Measurements from ENCODE around the gene PNPLA7. TPM values are rescaled to one million over a fixed set of nuclear protein-coding genes. Genes with fewer than 3 reads are reported as not detected.

PNPLA7 gene
- total RNA-seq, 1 experiment from 2014 or later: 3.9 TPM

DNA sequence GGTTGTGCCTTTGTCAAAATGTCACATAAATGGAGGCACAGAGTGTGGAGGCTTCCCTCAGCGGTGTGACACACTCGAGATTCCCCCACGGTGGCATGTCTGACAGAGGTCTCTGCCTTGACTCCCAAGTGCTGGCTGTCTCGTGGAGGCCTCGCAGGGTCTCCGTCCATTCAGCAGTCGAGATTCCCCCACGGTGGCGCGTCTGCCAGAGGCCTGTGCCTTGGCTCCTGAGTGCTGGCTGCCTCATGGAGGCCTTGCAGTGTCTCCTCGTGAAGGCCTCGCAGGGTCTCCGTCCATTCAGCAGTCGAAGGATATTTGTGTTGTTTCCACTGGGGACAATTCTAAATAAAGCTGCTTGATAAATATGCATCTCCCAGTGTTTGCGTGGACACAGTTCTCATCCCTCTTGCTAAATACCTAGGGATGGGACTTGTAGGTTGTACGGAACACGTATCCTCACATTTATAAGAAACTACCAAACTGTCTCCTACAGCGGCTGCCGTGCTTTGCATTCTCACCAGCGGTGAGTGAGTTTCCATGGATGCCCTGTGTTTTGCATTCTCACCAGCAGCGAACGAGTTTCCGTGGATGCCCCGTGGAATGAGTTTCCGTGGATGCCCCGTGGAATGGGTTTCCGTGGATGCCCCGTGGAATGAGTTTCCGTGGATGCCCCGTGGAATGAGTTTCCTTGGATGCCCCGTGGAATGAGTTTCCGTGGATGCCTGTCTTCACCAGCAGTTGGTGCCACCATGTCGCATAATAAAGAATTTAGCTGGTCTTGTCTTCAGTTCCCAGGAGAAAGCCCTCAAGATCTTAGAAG is 25.8 kb downstream of the PNPLA7 start:
- CTCF ChIA-PET: interaction anchor here (0.8 kb wide), 1 partner anchor 12 kb away, joined by 6 read pairs; no protein-coding TSS in a partner anchor
- intact Hi-C loops (cut with micrococcal nuclease; ENCODE audit: unreplicated experiment): no loop called here

DNA sequence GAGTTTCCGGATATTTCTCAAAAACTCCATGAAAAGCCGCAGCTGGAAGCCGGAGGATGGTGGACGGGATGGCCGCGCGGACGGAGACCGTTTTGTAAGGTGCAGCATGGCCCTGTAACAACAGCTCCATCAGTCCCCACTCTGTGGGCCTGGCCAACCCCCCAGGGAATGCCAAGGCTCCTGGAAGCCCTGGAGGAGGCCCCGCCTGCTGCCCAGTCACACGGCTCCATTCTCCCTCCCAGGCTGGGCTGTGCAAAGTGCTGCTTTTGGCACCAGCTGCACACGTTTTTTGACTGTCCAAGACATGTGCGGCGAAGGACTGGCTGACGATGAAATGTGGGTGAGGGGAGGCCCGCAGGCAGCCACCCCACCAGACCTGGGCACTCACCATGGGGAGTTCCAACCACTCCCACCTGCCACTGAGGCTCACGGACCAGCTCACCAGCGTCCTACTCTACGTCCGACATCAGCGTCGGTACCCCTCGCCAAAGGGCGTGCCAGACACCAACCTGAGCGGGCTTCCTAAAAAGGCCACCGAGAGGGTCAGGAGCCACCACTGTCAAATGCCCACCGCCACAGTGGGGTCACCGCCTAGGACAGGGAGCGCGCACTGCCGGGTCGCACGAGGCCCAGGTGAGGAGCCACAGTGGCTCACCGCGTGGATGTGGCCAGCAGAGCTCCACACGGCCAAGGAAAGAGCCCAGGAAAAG is 27.3 kb downstream of the PNPLA7 start:
- in situ Hi-C loops (cut with HindIII; ENCODE audit: low pct_unique_long_range_greater_than_20kb, low sequenced_read_pairs): no loop called here
- no peak overlapping the region for H3K27ac ChIP-seq (ENCODE audit: low read length)
- no peaks in the 10 kb centered on the region for H3K27me3 ChIP-seq (ENCODE audit: control insufficient read depth, insufficient read depth, low read length)
- H3K4me3 ChIP-seq (ENCODE audit: low read depth in 2 of 2, low read length in 2 of 2): no peak overlapping the region
- TF ChIP-seq, protein P1, sequence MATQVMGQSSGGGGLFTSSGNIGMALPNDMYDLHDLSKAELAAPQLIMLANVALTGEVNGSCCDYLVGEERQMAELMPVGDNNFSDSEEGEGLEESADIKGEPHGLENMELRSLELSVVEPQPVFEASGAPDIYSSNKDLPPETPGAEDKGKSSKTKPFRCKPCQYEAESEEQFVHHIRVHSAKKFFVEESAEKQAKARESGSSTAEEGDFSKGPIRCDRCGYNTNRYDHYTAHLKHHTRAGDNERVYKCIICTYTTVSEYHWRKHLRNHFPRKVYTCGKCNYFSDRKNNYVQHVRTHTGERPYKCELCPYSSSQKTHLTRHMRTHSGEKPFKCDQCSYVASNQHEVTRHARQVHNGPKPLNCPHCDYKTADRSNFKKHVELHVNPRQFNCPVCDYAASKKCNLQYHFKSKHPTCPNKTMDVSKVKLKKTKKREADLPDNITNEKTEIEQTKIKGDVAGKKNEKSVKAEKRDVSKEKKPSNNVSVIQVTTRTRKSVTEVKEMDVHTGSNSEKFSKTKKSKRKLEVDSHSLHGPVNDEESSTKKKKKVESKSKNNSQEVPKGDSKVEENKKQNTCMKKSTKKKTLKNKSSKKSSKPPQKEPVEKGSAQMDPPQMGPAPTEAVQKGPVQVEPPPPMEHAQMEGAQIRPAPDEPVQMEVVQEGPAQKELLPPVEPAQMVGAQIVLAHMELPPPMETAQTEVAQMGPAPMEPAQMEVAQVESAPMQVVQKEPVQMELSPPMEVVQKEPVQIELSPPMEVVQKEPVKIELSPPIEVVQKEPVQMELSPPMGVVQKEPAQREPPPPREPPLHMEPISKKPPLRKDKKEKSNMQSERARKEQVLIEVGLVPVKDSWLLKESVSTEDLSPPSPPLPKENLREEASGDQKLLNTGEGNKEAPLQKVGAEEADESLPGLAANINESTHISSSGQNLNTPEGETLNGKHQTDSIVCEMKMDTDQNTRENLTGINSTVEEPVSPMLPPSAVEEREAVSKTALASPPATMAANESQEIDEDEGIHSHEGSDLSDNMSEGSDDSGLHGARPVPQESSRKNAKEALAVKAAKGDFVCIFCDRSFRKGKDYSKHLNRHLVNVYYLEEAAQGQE (IDR thresholded peaks at IDR 0.05; ENCODE audit: insufficient read depth in 1 of 2, low read depth in 2 of 2, low read length in 1 of 2): no peak
- TF ChIP-seq POLR2AphosphoS5 (IDR thresholded peaks at IDR 0.05; ENCODE audit: low read depth, low read length) (no peak), SIN3A (IDR thresholded peaks at IDR 0.05; ENCODE audit: borderline replicate concordance, insufficient read depth, low read depth, low read length) (no peak), TCF7L2 (IDR thresholded peaks at IDR 0.05; ENCODE audit: low read depth, low read length) (no peak)
- TF ChIP-seq, protein P2, sequence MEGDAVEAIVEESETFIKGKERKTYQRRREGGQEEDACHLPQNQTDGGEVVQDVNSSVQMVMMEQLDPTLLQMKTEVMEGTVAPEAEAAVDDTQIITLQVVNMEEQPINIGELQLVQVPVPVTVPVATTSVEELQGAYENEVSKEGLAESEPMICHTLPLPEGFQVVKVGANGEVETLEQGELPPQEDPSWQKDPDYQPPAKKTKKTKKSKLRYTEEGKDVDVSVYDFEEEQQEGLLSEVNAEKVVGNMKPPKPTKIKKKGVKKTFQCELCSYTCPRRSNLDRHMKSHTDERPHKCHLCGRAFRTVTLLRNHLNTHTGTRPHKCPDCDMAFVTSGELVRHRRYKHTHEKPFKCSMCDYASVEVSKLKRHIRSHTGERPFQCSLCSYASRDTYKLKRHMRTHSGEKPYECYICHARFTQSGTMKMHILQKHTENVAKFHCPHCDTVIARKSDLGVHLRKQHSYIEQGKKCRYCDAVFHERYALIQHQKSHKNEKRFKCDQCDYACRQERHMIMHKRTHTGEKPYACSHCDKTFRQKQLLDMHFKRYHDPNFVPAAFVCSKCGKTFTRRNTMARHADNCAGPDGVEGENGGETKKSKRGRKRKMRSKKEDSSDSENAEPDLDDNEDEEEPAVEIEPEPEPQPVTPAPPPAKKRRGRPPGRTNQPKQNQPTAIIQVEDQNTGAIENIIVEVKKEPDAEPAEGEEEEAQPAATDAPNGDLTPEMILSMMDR (IDR thresholded peaks at IDR 0.05): no peak
- DNase-seq (ENCODE audit: low read depth, low spot score) (no peak), ATAC-seq (no peak)
- ChIA-PET CTCF (no interaction called here), POLR2A (no interaction called here)
- intact Hi-C loops (cut with micrococcal nuclease; ENCODE audit: unreplicated experiment): no loop called here
- H3K36me3 ChIP-seq (ENCODE audit: control insufficient read depth, insufficient read depth, low read length): no peaks in the 10 kb centered on the region
- H3K4me1 ChIP-seq (ENCODE audit: control insufficient read depth, insufficient read depth, low read length): no peaks in the 10 kb centered on the region
- BruUV-seq (replicated peaks): no TSS peak
- H3K9me3 ChIP-seq (ENCODE audit: control insufficient read depth, insufficient read depth, low read depth, low read length): no peaks in the 10 kb centered on the region

More for the DNA sequence above, 25.8 kb downstream of the PNPLA7 start:
- no peaks in the 10 kb centered on the region for H3K36me3 ChIP-seq (ENCODE audit: control insufficient read depth, insufficient read depth, low read length)
- no TSS peak for BruUV-seq (replicated peaks)
- DNase-seq (ENCODE audit: low read depth, low spot score): no peak
- H3K4me3 ChIP-seq (ENCODE audit: low read depth in 2 of 2, low read length in 2 of 2): no peak overlapping the region
- in situ Hi-C loops (cut with HindIII; ENCODE audit: low pct_unique_long_range_greater_than_20kb, low sequenced_read_pairs): no loop called here
- POLR2A ChIA-PET: no interaction called here
- no peak for ATAC-seq
- no peaks in the 10 kb centered on the region for H3K4me1 ChIP-seq (ENCODE audit: control insufficient read depth, insufficient read depth, low read length)
- no peaks in the 10 kb centered on the region for H3K9me3 ChIP-seq (ENCODE audit: control insufficient read depth, insufficient read depth, low read depth, low read length)
- no peaks in the 10 kb centered on the region for H3K27me3 ChIP-seq (ENCODE audit: control insufficient read depth, insufficient read depth, low read length)
- TF ChIP-seq SIN3A (IDR thresholded peaks at IDR 0.05; ENCODE audit: borderline replicate concordance, insufficient read depth, low read depth, low read length): no peak
- TF ChIP-seq TCF7L2 (IDR thresholded peaks at IDR 0.05; ENCODE audit: low read depth, low read length): no peak
- no peak for TF ChIP-seq POLR2AphosphoS5 (IDR thresholded peaks at IDR 0.05; ENCODE audit: low read depth, low read length)
- TF ChIP-seq, protein P2 (IDR thresholded peaks at IDR 0.05): no peak
- TF ChIP-seq, protein P1 (IDR thresholded peaks at IDR 0.05; ENCODE audit: insufficient read depth in 1 of 2, low read depth in 2 of 2, low read length in 1 of 2): no peak
- H3K27ac ChIP-seq (ENCODE audit: low read length): no peak overlapping the region

Data from Panc1 (cell line).